Measurements from ENCODE around the gene NPTN.

The NPTN gene

DNA sequence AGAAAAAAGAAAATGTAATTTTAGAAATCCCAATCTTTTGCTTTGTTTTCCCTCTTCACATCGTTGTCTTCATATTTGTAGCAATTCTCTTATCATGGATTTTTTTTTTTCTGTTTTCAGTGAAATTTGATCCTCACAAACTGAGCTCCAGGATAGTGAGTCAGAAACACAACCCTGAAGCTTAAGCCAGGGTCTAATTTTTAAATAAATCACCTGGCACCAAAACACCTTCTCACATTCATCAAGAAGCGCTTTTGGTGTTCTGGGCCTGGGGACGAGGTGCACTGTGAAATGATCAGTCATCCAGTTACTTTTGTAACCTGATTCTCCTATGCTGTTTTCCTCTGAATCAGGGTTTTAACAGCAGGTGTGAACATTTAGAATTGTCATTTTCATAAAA, 102.5 kb downstream of the NPTN start:
- no peak for DNase-seq (ENCODE audit: low read depth)
- no peak overlapping the region for H3K4me3 ChIP-seq (ENCODE audit: low read depth, low read length)
- TF ChIP-seq MYC (IDR thresholded peaks at IDR 0.05; ENCODE audit: low read depth, low read length) (no peak), CTCF (IDR thresholded peaks at IDR 0.05; ENCODE audit: low read depth, low read length) (no peak), POLR2A (IDR thresholded peaks at IDR 0.05; ENCODE audit: extremely low read depth, insufficient read length) (no peak), MAX (IDR thresholded peaks at IDR 0.05; ENCODE audit: low read depth, low read length) (no peak)

GRCh38 chr15:73527598-73527997, 105.6 kb downstream of the NPTN start:
- H3K4me3 ChIP-seq (ENCODE audit: low read depth, low read length), result no peak overlapping the region
- DNase-seq (ENCODE audit: low read depth), result no peak
- TF ChIP-seq POLR2A (IDR thresholded peaks at IDR 0.05; ENCODE audit: extremely low read depth, insufficient read length), result no peak
- no peak for TF ChIP-seq MAX (IDR thresholded peaks at IDR 0.05; ENCODE audit: low read depth, low read length)
- TF ChIP-seq MYC (IDR thresholded peaks at IDR 0.05; ENCODE audit: low read depth, low read length), result no peak
- no peak for TF ChIP-seq CTCF (IDR thresholded peaks at IDR 0.05; ENCODE audit: low read depth, low read length)

- DNase-seq (ENCODE audit: low read depth), result no peak
- H3K4me3 ChIP-seq (ENCODE audit: low read depth, low read length), result no peak overlapping the region
- TF ChIP-seq POLR2A (IDR thresholded peaks at IDR 0.05; ENCODE audit: extremely low read depth, insufficient read length) (no peak), MYC (IDR thresholded peaks at IDR 0.05; ENCODE audit: low read depth, low read length) (no peak), MAX (IDR thresholded peaks at IDR 0.05; ENCODE audit: low read depth, low read length) (no peak), CTCF (IDR thresholded peaks at IDR 0.05; ENCODE audit: low read depth, low read length) (no peak)
Observed at GRCh38 chr15:73524919-73525318, 108.3 kb downstream of the NPTN start.

- no peak for DNase-seq (ENCODE audit: low read depth)
- no peak overlapping the region for H3K4me3 ChIP-seq (ENCODE audit: low read depth, low read length)
- TF ChIP-seq MAX (IDR thresholded peaks at IDR 0.05; ENCODE audit: low read depth, low read length) (no peak), MYC (IDR thresholded peaks at IDR 0.05; ENCODE audit: low read depth, low read length) (no peak), POLR2A (IDR thresholded peaks at IDR 0.05; ENCODE audit: extremely low read depth, insufficient read length) (no peak), CTCF (IDR thresholded peaks at IDR 0.05; ENCODE audit: low read depth, low read length) (no peak)
Observed at GRCh38 chr15:73522011-73522410, 111.2 kb downstream of the NPTN start.

DNA sequence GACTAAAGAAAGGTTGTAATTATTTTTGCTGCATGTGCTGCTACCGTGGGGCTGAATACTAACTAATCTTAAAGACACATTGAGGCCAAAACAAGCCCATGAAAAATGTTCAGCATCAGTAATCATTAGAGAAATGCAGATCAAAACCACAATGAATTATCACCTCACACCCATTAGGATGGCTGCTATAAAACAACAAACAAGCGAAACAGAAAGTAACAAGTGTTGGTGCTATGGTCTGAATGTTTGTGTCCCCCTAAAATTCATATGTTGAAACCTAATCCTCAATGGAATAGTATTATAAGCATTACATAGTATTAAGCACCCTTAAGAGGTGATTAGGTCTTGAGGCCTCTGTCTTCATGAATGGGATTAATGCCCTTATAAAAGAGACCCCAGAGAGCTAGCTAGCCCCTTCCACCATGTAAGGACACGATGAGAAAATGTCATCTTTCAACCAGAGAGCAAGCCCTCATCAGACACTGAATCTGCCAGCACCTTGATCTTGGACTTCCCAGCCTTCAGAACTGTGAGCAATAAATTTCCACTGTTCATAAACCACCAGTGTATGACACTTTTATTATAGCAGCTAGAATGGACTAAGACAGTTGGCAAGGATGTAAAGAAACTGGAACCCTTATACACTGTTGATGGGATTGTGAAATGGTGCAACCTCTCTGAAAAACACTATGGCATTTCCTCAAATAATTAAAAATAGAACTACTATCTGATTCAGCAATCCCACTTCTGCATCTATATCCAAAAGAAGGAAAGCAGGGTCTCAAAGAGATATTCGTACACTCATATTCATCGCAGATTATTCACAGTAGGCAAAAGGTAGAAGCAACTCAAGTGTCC, 114.1 kb downstream of the NPTN start:
- no peak for TF ChIP-seq CTCF (IDR thresholded peaks at IDR 0.05; ENCODE audit: low read depth, low read length)
- TF ChIP-seq MAX (IDR thresholded peaks at IDR 0.05; ENCODE audit: low read depth, low read length), result no peak
- TF ChIP-seq MYC (IDR thresholded peaks at IDR 0.05; ENCODE audit: low read depth, low read length), result no peak
- TF ChIP-seq POLR2A (IDR thresholded peaks at IDR 0.05; ENCODE audit: extremely low read depth, insufficient read length), result no peak
- DNase-seq (ENCODE audit: low read depth), result peak; percentile 8
- H3K4me3 ChIP-seq (ENCODE audit: low read depth, low read length), result no peak overlapping the region

All from NB4 (cell line).